HG02678 (cell line): Measurements from ENCODE around the gene PER3.

Experiments used
- ATAC-seq: cut with Tn5 transposase; IDR thresholded peaks from one replicate; pipeline ENCODE4 v1.9.1; 2021; ENCODE audit warnings: mild to moderate bottlenecking, moderate library complexity; ENCODE audit not compliant: unreplicated experiment

The PER3 gene

GRCh38 chr1:7869136-7869920 lies 85.2 kb downstream of the PER3 start:
- no peak for ATAC-seq

GRCh38 chr1:7871136-7871535 lies 87.0 kb downstream of the PER3 start:
- ATAC-seq = no peak

DNA sequence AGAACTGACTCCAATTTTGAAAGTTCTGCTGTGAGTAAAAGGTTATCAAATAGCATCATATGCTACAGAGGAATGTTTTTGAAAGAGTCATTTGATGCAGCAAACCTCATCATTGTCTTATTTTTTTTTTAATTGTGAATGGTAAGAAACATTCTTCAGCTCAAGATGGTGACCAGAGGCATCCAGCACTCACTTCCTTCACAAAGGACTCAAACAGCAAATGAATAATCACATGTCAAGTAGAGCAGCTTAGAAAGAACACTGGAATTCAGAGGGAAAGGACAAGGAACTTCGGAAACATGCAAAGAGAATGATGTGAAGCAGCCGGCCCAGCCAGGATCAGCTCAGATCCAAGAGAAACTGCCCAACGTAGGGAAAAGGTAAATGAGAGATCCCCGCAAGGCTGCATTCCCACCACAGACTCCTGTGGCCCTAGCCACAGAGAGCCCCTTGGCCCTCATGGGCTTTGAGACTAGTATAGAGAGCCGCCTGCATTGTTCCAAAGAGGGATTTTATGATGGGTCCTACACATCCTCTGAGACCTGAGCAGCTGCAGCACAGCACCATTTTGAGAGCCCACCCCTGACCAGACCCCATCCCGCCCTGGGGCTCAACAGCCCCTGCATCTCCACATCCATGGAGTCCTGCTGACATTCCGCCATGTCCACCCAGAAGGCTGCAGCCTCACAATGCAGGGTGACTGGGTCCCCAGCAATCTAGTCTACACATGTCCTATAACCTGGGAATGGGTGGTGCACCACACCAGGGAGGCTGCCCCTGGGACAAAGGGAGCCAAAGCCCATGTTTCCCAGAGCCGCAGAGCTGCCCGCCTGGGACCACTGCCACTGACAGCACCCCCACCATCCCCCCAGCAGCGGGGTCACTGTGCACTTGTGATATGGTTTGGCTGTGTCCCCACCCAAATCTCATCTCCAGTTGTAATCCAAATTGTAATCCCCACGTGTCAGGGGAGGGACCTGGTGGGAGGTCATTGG lies 90.0 kb downstream of the PER3 start:
- ATAC-seq = no peak

- ATAC-seq = no peak
These were observed 93.9 kb downstream of the PER3 start for GRCh38 chr1:7878027-7878426.

- ATAC-seq = no peak
These were observed 95.1 kb downstream of the PER3 start for GRCh38 chr1:7879228-7879627.

DNA sequence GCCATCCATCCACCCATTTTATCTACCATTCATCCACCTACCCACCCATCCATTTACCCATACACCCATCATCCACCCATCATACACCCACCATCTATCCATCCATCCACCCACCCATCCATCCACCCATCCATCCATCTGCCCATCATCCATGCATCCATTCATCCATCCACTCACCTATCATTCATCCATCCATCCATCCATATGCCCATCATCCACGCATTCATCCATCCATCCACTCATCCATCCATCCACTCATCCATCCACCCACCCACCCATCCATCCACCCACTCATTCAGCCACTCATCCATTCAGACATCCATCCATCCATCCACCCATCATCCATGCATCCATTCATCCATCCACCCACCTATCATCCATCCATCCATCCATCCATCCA lies 100.7 kb downstream of the PER3 start:
- ATAC-seq = no peak

DNA sequence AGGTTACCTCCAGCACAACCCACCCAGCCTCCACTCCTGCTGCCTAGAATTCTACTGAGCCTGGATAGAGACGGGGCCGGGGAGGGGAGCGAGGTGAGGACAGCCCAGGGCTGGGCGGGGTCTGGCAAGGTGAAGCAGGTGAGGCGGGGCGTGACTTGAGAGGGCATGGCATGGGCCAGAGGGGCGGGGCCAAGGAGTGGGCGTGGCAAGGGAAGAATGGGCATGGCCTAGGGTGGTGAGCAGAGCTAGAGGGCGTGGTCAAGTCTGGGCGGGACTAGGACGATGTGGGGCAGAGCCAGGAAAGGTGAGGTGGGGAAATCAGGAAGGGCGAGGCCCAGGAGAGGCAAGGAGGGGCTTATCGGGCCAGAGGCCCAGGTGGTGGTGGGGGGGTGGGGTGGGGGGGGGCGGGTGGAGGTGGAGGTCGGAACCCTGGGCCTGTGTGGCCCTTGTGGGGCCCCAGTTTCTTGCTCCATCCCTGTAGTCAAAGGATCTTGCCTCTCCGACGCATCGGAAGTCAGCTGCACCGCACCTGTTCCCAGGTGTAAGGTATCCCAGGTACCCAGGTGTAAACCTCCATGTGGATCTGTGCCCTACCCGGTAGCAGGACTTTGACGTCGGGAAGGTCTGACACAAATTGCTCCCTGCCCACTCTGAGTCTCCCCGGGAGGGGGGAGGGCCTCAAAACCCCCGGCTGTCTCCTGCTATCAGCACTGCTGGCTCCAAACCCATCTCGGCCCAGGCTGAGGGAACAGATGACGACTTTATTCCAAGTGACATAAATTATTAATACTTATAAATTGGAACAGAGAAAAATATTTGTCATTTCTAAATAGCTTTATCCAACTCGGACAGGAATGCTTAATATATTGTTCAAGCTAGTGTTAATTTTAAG lies 101.7 kb downstream of the PER3 start:
- no peak for ATAC-seq

DNA sequence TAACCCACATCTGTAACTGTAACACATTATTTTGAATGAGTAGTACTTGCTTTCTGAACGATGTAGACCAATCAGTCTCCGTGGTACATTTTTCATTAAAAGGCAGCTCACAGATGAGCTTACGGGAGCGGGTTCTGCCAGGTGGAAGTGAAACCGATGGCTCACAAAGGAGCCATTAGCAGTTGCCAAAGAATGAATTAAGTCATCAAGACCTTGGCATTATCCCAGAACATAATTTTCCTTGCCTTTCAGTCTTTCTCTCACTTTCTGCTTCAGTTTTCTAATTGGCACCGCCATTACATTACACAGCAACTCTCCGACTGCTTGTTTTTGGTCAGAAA lies 102.3 kb downstream of the PER3 start:
- ATAC-seq = no peak

DNA sequence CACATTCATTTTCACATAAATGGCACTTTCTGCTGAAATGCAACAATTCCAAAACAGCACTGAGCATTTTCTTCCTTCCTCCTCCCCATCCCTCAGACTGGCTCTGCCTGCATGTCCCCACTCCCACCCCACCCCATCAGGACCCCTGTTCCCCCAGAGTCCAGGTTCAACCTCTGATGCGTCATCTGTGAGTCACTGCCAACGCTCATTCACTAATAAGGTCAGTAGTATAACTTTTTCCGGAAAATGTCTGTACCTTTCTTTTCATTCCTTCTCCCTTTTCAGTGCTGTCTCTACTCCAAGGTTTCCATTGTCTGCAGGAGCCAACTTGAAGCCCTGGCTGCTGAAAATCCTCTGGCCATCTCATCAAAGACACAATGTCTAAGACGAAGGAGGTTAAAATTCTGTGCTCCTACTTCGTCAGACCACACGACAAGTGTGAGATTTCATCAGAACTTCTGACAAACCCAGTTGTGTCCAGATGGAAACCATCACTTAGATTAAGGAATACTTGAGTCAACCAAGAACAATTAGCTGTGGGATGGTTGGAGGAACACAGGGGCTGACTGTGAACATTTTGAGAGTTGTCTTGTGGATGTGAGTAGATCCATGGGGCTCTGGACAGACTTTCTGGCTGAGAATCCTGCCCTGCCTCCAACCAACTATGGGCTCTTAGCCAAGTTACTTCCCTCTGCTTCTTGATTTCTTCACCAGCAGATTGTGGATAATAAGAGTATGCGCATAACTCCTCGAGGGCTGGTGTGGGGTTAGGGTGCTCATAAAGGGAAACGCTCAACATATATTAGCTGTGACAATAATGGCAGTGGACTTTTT lies 104.4 kb downstream of the PER3 start:
- no peak for ATAC-seq

- no peak for ATAC-seq
These were observed 106.8 kb downstream of the PER3 start for GRCh38 chr1:7890853-7891252.

DNA sequence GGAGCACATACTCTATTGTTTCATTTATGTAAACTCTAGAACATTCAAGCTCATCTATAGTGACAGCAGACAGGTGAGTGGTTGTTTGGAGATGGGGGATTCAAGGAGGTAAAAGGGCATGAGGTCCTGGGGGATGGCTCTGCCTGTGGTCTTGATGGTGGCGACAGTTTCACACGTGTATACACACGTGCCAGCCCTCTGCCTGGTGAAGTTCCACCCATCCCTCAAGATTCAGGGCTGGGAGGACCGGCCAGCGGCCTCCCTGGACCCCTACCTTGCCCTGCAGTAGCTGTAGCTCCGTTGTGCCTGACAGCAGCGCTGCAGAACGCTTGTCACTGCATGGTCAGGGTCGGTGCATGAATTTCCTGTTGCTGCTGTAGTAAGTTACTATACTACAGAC lies 107.7 kb downstream of the PER3 start:
- no peak for ATAC-seq

GRCh38 chr1:7893529-7894180 lies 109.6 kb downstream of the PER3 start:
- ATAC-seq = no peak
